ENCODE measurements around the gene CENPT. TPM values are rescaled to one million over a fixed set of nuclear protein-coding genes. Genes with fewer than 3 reads are reported as not detected.

CENPT gene
- total RNA-seq, 6 experiments from 2014 or later, result 12.2 to 21.1 (median 18.2) TPM

GRCh38 chr16:67801883-67802282 lies 45.6 kb downstream of the CENPT start:
- Histone ChIP-seq H3K27me3 (no peaks in the 10 kb centered on the region), H3K36me3 (peaks cover 0 to 44% (median 8%) of the 10 kb centered on the region in 4 donors), H3K4me3 (no peak overlapping the region), H3K9me3 (no peaks in the 10 kb centered on the region), H3K27ac (no peak overlapping the region), H3K4me1 (peaks cover 0 to 25% (median 6%) of the 10 kb centered on the region in 4 donors)
- DNase-seq (no peak), ATAC-seq (no peak)
- TF ChIP-seq POLR2A (IDR thresholded peaks at IDR 0.05) (no peak), CTCF (IDR thresholded peaks at IDR 0.05) (no peak)
- intact Hi-C loops (cut with DNase I), result loop anchor here in 1 of 2 donors (10.0 kb wide), 1 partner anchor 127 kb away; no protein-coding TSS in a partner anchor
- 83% methylated on average over 1 of the region's 2 CpGs for WGBS (ENCODE audit: insufficient coverage, low coverage, low lambda C conversion rate, missing lambda C conversion rate)

GRCh38 chr16:67801241-67801640 lies 46.3 kb downstream of the CENPT start:
- intact Hi-C loops (cut with DNase I), result loop anchor here in 1 of 2 donors (10.0 kb wide), 1 partner anchor 126 kb away; no protein-coding TSS in a partner anchor
- Histone ChIP-seq H3K4me1 (peaks cover 0 to 25% (median 6%) of the 10 kb centered on the region in 4 donors), H3K4me3 (no peak overlapping the region), H3K36me3 (peaks cover 0 to 49% (median 8%) of the 10 kb centered on the region in 4 donors), H3K27me3 (no peaks in the 10 kb centered on the region), H3K9me3 (no peaks in the 10 kb centered on the region), H3K27ac (no peak overlapping the region)
- ATAC-seq (no peak), DNase-seq (no peak)
- WGBS (ENCODE audit: insufficient coverage, low coverage, low lambda C conversion rate, missing lambda C conversion rate), result 83% methylated on average over 1 of the region's 1 CpG
- no peak for TF ChIP-seq POLR2A (IDR thresholded peaks at IDR 0.05)
- TF ChIP-seq CTCF (IDR thresholded peaks at IDR 0.05), result no peak

GRCh38 chr16:67800338-67800926 lies 47.1 kb downstream of the CENPT start:
- WGBS (ENCODE audit: insufficient coverage, low coverage, low lambda C conversion rate, missing lambda C conversion rate), result 86% methylated on average over 1 of the region's 7 CpGs
- TF ChIP-seq CTCF (IDR thresholded peaks at IDR 0.05), result no peak
- no peak for TF ChIP-seq POLR2A (IDR thresholded peaks at IDR 0.05)
- ATAC-seq, result peak in 1 of 4 donors; percentile 18

GRCh38 chr16:67796099-67796718 lies 51.3 kb downstream of the CENPT start:
- no peaks in the 10 kb centered on the region for H3K27me3 ChIP-seq
- intact Hi-C loops (cut with DNase I), result no loop called here
- no peak overlapping the region for H3K27ac ChIP-seq
- DNase-seq (no peak), ATAC-seq (no peak)
- TF ChIP-seq POLR2A (IDR thresholded peaks at IDR 0.05) (no peak), CTCF (IDR thresholded peaks at IDR 0.05) (no peak)
- peaks cover 0 to 33% (median 5%) of the 10 kb centered on the region in 4 donors for H3K36me3 ChIP-seq
- H3K9me3 ChIP-seq, result no peaks in the 10 kb centered on the region
- 98% methylated on average over 5 of the region's 5 CpGs for WGBS (ENCODE audit: insufficient coverage, low coverage, low lambda C conversion rate, missing lambda C conversion rate)
- H3K4me1 ChIP-seq, result no peaks in the 10 kb centered on the region
- no peak overlapping the region for H3K4me3 ChIP-seq

More at GRCh38 chr16:67800338-67800926, 47.1 kb downstream of the CENPT start:
- intact Hi-C loops (cut with DNase I), result loop anchor here in 1 of 2 donors (10.0 kb wide), 1 partner anchor 126 kb away; no protein-coding TSS in a partner anchor
- peaks cover 0 to 51% (median 8%) of the 10 kb centered on the region in 4 donors for H3K36me3 ChIP-seq
- H3K4me1 ChIP-seq, result peaks cover 0 to 25% (median 5%) of the 10 kb centered on the region in 4 donors
- no peaks in the 10 kb centered on the region for H3K9me3 ChIP-seq
- H3K4me3 ChIP-seq, result no peak overlapping the region
- no peak for DNase-seq
- no peaks in the 10 kb centered on the region for H3K27me3 ChIP-seq
- H3K27ac ChIP-seq, result no peak overlapping the region

All from right lobe of liver (tissue), 6 donors.